GM12874 (cell line): Measurements from ENCODE around the gene KIF3B.

Source experiments
- TF ChIP-seq, protein P1 (sequence below): IDR thresholded peaks from 2 replicates; pipeline ENCODE4 v1.5.1; 2011; ENCODE audit warnings: low read depth, mild to moderate bottlenecking, control low read depth, low read length, moderate library complexity; ENCODE audit not compliant: insufficient read depth

KIF3B gene

DNA sequence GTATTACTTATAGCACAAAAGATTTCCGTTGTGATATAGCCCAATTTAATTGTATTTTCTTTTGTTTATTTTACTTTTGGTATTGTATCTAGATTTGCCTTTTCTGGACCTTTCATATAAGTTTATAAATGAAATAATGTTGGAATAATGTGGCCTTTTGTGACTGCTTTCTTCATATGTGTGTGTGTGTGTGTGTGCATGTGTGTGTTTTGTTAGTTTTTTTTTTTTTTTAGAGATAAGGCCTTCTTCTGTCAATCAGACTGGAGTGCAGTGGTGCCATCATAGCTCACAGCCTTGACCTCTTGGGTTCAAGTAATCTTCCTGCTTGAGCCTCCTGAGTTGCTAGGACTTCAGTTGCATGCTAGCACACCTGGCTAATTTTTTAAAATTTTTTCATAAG lies 42.9 kb downstream of the KIF3B start:
- TF ChIP-seq, protein P1, sequence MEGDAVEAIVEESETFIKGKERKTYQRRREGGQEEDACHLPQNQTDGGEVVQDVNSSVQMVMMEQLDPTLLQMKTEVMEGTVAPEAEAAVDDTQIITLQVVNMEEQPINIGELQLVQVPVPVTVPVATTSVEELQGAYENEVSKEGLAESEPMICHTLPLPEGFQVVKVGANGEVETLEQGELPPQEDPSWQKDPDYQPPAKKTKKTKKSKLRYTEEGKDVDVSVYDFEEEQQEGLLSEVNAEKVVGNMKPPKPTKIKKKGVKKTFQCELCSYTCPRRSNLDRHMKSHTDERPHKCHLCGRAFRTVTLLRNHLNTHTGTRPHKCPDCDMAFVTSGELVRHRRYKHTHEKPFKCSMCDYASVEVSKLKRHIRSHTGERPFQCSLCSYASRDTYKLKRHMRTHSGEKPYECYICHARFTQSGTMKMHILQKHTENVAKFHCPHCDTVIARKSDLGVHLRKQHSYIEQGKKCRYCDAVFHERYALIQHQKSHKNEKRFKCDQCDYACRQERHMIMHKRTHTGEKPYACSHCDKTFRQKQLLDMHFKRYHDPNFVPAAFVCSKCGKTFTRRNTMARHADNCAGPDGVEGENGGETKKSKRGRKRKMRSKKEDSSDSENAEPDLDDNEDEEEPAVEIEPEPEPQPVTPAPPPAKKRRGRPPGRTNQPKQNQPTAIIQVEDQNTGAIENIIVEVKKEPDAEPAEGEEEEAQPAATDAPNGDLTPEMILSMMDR: no peak

DNA sequence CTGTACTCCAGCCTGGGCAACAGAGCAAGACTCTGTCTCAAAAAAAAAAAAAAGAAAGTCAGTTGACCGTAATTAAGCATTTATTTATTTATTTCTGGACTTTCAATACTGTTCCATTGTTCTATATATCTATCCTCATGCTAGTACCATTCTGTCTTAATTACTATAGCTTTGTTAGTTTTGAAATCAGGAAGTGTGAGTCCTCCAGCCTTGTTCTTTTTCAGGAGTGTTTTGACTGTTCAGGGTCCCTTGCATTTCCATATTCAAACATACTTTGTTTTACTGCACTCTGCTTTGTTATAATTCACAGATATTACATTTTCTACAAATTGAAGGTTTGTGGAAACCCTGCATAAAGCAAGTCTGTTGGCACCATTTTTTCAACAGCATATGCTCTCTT lies 43.9 kb downstream of the KIF3B start:
- TF ChIP-seq, protein P1: no peak

DNA sequence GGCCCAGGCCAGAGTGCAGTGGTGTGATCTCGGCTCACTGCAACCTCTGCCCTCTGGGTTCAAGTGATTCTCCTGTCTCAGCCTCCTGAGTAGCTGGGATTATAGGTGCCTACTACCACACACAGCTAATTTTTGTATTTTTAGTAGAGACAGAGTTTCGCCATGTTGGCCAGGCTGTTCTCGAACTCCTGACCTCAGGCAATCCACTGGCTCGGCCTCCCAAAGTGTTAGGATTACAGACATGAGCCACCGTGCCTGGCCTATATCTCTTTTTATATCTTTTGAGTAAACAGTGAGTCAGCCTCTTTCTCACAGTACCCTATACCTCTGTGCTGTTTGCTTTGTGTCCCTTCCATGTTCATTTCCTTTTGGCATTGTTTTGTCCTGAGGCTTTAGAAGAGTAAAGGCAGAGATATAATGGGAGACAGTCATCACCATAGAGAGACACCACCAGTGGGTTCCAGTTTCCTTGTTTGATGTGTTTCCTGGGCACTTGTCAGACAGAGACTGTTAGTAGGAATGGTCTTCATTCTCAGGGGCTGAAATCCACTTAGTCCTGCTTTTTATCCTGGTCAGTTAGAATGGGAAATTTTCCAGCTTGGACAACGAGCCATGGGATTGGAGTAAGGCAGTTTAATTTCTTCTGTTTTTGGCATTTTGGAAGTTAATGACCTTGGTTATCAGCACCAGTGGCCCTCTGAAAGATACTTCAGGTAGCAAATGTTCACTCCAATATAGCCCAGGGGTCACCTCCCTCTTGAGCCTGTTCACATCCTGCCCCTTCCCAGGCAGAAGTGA lies 48.5 kb downstream of the KIF3B start:
- TF ChIP-seq, protein P1: no peak

DNA sequence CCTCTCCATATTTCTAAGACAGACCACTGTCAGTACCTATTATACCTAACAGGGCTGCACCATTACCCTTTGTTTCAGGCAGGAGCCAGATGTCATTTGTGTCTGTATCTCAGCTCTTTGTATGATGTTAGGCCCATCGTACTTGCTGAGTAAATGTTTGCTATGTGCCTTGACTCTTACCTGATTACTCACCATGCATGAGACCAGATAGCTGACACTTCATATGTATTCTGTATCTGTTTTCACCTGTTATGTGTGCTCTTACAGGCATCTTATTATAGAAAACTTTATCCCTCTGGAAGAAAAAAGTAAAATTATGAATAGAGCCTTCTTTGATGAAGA lies 49.0 kb downstream of the KIF3B start:
- TF ChIP-seq, protein P1: no peak

DNA sequence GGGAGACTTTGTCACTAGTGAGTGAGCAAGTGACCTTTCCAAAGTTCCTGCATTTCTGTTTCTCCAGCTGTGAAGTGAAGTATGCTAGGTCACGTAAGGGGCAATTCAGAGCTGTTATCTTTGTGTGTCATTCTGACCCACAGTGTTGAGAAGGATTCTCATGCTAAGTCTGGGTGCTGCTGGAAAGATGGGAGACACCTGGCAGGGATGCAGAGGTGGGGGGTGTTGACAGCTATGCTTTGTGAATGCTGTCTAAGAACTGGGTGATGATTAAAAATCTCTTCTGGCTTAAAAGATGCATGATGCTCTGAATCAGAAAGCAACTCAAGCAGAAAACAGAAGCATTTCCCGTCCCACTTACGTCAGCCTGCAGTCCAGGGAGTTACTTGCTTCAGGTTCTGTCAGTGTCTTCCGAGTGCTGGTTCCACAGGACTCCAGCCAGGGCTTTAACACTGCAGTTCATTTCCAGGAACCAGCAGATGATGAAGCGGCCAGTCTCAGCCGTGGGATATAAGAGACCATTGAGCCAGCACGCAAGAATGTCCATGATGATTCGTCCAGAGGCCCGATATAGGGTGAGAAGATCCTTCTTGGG lies 49.7 kb downstream of the KIF3B start:
- TF ChIP-seq, protein P1: no peak

DNA sequence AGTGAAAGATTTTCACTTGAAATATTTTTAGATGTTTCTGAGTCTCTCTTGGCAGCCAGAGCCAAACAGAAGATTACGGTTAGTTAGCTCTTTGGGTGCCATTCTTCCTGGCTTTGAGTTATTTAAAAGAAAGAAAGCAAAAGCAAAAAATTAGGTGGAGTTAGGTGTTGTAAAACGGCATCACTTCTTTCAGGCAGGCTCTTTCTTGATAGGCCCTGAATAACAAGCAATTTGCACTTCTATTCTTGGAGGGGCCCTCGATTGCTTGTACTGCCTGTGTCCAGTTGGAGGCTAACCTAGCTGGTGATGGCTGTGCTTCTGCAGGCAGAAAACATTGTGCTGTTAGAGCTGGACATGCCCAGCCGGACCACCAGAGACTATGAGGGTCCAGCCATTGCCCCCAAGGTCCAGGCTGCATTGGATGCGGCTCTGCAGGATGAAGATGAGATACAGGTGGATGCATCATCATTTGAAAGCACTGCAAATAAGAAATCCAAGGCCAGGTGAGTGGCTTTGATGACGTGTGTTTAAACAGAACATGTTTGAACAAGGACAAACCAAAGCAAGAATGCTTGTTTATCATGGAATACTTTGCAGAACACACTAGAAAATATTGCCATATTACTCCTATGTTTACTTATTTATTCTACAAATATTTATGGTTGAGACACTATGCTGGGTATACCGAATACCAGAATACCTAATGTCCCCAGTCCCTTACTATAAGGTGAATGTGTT lies 52.5 kb downstream of the KIF3B start:
- TF ChIP-seq, protein P1: no peak

DNA sequence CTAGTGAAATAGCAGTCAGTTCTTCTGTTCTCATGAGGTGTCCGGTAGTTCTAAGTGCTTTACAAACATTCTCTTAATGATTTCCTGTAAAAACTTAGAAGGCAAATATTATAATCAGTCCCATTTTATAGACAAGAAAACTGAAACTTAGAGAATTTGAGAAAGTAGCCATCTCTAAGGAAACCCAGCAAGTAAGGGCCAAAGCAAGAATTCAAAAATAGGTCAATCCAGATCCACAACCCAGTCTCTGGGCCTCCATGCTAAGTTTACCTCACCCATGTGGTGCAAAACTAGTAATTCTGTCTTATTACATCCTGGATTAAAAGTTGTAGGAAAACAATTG lies 53.1 kb downstream of the KIF3B start:
- TF ChIP-seq, protein P1: no peak
